ENCODE measurements around the gene XDH. TPM values are rescaled to one million over a fixed set of nuclear protein-coding genes. Genes with fewer than 3 reads are reported as not detected.

Gene XDH
- total RNA-seq, 1 experiment from 2014 or later, result 0.19 TPM

DNA sequence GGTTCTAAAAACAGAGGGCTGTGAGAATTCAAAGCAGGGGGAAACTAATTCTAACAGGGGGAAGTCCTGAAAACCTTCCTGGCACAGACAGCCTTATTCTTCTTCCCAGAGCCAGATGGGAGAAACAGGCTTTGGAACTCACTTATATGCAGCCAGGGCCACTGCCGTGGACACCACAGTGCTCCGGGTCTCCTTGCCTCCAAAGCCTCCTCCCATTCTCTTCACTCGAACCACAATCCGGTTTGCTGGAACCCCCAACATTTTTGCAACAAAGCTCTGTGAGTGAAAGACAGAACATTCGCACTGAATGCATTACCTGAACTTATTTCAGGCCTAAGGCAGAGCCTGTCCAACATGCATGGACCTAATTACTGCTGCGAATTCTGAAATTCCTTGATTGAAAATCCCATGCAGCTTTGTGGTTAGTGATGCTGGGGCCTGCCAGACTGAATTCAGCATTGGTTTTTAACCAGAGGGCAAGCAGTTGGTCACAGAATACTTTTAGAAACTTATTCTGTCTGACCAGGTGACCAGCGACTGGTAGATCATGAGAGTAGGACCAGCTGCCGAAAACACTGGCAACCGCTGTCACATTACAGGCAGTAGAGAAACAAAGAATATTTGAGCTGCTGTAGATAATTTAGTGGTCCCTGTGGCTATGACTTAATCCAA is 48.6 kb downstream of the XDH start:
- DNase-seq (ENCODE audit: low spot score), result no peak

GRCh38 chr2:31365348-31365747 is 49.2 kb downstream of the XDH start:
- DNase-seq (ENCODE audit: low spot score), result no peak

DNA sequence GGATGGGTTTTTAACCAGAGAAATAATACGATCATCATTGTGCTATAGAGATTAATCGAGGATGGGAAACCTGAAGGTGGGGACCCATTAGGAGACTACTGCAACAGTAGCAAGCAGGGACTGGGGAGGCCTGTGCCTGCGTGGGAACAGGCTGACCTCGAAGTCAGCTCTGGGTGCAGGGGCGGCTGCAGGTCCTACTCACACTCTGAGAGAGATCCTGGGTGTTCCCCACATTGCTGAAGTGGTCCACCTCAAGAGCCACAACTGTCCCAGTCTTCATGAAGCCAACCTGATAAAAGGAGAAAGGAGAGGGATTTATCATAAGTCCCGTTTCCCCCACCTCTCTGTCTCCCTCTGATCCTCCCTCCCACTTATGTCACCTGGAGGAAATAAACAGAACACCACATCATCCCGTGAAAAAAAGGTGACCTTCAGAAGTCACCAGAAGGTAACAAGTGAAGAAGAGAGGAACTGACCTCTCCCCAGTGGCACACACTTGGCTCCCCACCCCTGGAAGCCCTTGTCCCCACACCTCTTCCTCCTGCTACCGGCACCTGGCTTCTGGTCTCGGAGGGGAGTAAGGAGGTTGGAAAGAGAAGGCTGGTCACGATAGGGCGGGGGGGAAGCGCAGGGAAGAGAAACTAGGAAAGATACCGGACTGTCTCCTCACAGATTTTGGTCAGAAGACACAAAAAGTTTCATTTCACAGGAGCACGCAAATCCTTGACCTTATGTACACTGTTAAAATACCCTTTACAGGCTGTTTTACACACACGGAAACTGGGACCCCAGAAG is 50.4 kb downstream of the XDH start:
- no peak for DNase-seq (ENCODE audit: low spot score)

- no peak for DNase-seq (ENCODE audit: low spot score)
These were observed 52.0 kb downstream of the XDH start for GRCh38 chr2:31362581-31362980.

GRCh38 chr2:31359229-31359628 is 55.3 kb downstream of the XDH start:
- no peak for DNase-seq (ENCODE audit: low spot score)

- DNase-seq (ENCODE audit: low spot score), result peak; percentile 38
These were observed 59.7 kb downstream of the XDH start for GRCh38 chr2:31354837-31355236.

DNA sequence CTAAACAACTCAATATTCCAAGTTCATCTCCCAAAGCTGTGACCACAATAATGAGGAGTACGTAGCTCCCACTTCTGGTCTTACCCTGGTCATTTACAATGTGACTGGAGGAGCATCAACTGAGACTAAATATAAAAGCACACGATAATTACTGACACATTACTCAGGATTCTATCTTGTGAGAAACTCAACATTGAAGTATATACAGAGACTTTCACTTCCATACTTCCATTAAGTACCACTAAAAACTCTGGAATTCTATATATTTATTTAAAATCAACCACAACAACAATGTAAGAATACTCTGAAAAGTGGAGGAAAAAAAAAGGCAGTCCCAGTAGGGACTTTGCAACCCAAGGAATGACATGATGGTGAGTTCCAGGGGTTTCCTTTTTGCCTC is 61.4 kb downstream of the XDH start:
- DNase-seq (ENCODE audit: low spot score), result no peak

DNA sequence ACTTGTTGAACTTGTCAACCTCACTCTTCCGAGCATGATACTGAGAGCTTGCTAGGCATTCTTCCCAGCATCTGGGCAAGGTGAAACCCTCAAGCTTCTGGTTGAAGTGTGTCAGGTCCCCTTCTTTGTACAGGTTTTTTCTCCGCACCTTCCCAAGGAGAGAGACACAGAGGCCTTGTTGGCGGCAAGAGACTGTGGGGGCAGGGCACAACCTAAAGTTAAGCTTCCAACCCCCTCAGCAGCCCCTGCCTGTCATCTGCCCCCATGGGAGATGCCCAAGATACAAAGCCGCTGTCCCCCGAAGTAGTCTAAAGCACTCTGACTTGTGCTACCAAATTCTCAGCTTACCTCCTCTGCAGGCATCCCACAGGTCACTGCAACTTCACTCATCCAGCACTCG is 64.9 kb downstream of the XDH start:
- no peak for DNase-seq (ENCODE audit: low spot score)

DNA sequence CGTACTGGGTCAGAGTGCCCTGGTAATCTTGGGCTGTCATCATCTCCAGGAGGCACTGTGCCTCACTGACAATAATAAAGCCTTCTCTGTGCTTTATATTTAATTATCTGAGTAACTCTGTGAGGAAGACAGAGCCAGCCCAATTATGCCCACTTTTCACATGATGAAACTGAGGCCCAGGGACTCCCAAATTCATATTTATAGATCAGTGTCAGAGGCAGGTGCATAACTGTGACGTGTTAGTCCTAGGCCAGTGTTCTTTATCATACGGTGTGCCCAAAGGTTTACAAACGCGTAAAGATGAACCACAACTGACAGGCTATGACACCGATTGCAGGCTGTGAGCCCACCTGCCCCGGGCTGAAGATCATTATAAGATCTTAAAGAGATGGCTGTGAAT is 65.4 kb downstream of the XDH start:
- DNase-seq (ENCODE audit: low spot score), result no peak

DNA sequence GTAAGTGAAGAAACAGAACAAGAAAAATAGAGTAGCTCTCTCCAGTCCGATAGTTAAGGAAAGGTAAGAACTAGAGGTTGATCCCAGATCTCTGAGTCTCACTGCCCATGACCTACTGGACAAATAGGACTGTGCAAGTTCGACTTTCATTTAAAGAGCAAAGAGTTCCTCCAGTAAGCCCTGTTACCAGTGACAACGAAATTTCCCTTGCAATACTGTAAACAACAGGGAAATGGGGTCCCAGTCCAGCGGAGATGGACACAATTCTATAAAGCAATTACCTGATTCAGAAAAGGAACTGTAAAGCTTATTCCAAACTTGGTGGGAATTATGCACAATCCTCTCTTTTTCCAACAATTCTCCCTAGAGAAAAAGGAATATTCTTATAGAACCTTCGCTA is 65.9 kb downstream of the XDH start:
- no peak for DNase-seq (ENCODE audit: low spot score)

DNA sequence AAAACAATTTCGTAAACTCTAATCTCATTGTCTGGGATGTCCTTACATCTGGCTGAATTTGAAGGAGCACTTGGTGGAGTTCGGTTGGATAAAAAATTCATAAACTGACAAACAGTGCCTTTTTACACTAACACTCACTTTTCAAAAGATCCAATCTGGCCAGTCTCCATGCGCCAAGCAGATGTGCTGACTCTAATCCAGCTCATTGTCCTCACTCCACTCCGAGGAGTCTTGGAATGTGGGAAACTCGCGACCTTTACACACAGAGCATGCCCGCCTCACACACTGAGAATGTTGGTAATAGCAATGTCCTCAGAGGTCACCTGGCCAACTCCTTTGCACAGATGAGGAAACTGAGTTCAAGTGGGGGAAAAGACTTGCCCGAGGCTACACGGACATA is 66.8 kb downstream of the XDH start:
- peak; percentile 13 for DNase-seq (ENCODE audit: low spot score)

- DNase-seq (ENCODE audit: low spot score), result no peak
These were observed 67.2 kb downstream of the XDH start for GRCh38 chr2:31347319-31347718.

GRCh38 chr2:31344447-31344846 is 70.1 kb downstream of the XDH start:
- DNase-seq (ENCODE audit: low spot score), result no peak

GRCh38 chr2:31341351-31341750 is 73.2 kb downstream of the XDH start:
- DNase-seq (ENCODE audit: low spot score), result no peak

DNA sequence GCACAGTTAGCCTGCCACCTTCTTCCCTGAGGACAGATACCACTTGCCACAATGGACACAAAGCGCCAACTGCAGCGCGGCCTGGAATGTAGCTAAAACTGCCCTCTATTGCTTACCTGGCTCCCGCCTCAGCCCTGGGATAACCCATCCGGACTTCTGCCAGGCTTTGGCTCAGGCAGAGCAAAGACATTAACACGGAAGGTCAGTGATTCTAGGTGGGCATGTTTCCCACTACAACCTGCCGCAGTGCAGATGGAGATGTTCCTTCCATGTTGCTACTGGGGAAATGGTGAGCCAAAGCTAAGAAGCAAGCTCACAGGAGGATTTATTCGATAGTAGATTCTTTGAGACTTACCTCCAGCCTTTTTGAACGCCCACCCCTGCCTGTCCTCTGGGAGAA is 74.8 kb downstream of the XDH start:
- DNase-seq (ENCODE audit: low spot score), result no peak

DNA sequence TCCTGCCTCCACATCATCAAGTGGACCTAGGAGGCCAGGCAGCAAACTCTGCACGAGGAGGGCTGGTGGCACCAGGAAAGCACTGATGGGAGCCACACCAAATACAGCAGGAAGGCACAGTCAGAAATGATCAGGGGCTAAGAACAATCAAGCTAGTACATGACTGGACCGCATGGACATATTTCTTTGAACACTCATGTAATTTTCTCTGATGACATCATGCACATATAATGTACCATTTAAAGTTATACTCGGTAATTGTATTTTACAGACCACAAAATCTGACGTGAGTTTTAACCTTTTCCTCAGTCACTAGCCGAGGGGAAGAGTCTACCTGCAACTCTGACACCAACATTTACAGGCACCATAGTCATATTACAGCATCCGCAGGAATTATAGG is 76.7 kb downstream of the XDH start:
- peak; percentile 82 for DNase-seq (ENCODE audit: low spot score)

GRCh38 chr2:31337197-31337596 is 77.3 kb downstream of the XDH start:
- DNase-seq (ENCODE audit: low spot score), result peak; percentile 71

DNA sequence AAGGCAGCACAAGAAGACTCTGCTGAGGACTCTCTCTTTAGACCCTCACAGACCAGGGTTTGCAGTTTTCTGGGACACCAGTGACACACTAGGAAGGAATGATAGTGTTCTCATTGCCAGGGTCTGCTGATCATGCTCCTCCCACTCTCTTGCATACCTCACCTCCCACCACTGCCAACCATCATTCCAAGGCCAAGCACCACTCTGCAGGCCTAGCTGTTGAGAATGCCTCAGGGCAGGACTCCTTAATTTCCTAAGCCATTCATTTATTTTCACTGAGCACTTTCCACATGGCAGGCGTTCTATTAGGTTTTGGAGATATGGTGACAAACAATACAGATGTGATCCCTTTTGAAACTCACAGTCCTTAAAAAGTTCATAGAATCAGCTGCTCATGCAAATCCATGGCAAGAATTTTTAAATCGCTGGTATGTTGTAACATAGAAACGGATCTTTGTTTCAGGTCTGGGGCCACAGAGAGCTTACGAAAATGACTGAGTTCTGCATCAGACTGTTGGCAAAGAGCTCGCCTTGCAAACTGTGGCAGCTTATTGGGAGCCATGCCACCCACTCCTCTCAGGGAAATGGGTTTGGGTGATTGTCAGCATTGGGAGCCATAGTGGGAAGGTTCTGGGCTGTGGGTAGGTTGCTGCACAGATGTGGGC is 78.5 kb downstream of the XDH start:
- peak; percentile 30 for DNase-seq (ENCODE audit: low spot score)

DNA sequence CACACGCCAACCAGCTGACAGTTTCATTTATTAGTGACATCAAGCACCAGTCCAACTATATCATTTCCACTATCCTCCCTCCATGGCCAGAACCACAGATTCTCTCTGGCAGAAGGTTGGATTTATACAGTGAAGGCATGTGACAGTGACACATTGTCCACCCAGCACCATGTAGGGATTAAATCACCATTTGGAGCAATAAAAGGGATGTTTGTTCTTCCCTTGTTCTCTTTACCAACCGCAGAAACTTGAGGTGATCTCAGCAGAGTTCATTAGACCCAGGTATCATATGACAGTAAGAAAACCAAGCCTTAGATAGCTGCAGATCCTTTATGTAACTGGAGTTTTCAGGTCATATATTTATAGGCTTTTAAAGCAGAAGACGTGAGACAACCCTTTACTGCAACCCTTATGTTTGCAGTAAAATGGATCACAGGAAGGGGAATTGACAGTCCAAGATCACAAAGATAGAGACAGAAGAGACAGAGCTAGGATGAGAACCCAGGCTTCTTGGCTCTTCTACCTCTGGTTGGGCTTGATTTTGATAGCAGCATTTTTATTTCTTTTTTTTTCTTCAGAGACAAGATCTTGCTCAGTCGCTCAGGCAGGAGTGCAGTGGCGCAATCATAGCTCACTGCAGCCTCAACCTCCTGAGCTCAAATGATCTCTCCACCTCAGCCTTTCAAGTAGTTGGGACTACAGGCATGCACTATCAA is 80.1 kb downstream of the XDH start:
- DNase-seq (ENCODE audit: low spot score), result peak; percentile 38

DNA sequence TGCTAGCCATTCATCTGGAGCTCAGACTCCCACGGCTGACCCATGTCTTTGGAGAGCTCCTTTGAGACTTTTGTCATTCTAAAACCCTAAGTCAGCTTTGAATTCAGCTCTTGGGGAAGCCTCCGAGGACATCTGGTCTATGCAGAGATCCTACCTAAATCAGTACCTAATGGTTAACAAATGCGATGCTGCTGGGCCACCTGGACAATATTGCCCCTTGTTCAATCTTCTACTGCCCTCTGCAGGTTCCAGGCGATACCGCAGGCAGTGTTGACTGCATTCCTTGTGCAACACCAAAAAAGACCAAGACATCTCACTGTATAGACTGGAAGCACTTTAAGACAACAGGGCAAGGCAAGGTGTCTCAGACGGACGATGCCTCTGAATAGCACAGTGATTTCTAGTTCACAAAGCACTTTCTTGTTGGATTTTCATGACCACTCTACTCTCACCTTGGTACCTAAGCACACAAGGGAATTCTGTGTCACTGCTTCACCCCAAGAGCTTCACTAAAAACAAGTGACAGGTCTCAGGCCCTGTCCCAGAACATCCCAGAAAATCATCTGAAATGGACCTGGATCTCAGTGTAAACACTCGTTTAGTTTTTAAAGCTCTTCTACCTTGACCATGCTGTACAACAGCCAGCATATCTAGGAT is 80.9 kb downstream of the XDH start:
- peak; percentile 83 for DNase-seq (ENCODE audit: low spot score)

GRCh38 chr2:31333046-31333445 is 81.5 kb downstream of the XDH start:
- no peak for DNase-seq (ENCODE audit: low spot score)

GRCh38 chr2:31332521-31332920 is 82.0 kb downstream of the XDH start:
- DNase-seq (ENCODE audit: low spot score), result no peak
